Heart right ventricle (tissue), 16 donors: ENCODE data around the gene TGFB1I1. TPM values are rescaled to one million over a fixed set of nuclear protein-coding genes. Genes with fewer than 3 reads are reported as not detected.

Source experiments
- ATAC-seq, 8 donors: fragments of 200-7000 bp; cut with Tn5 transposase; one replicate each; pipeline ENCODE4 v1.9.1; 2020; ENCODE audit warnings: mild to moderate bottlenecking in 8 of 8, moderate library complexity in 8 of 8, moderate number of reproducible peaks in 1 of 8
- DNase-seq, 2 donors: peaks; one replicate each; pipeline ENCODE4 v3.0.0-alpha.2; 2020
- H3K27ac ChIP-seq, 10 donors: fragments of 200-600 bp; sonication (generic) in 2 of 10; one replicate each; pipeline versions ENCODE4 v1.5.0 to v1.8.0; 2020 to 2022; ENCODE audit warnings: mild to moderate bottlenecking in 3 of 10
- H3K27me3 ChIP-seq, 7 donors: fragments of 200-600 bp; one replicate each; pipeline ENCODE4 v1.8.0; 2021 to 2022; ENCODE audit warnings: mild to moderate bottlenecking in 2 of 7
- H3K36me3 ChIP-seq, 9 donors: fragments of 200-600 bp; sonication (generic) in 1 of 9; one replicate each; pipeline versions ENCODE4 v1.5.0 to v1.8.0; 2020 to 2022; ENCODE audit warnings: mild to moderate bottlenecking in 2 of 9
- H3K4me1 ChIP-seq, 9 donors: fragments of 200-600 bp; sonication (generic) in 1 of 9; one replicate each; pipeline versions ENCODE4 v1.5.0 to v1.8.0; 2020 to 2022; ENCODE audit warnings: mild to moderate bottlenecking in 4 of 9
- H3K4me3 ChIP-seq, 10 donors: fragments of 200-600 bp; sonication (generic) in 2 of 10; one replicate each; pipeline versions ENCODE4 v1.5.0 to v1.8.0; 2020 to 2022; ENCODE audit warnings: mild to moderate bottlenecking in 7 of 10, moderate library complexity in 2 of 10
- H3K9me3 ChIP-seq, 11 donors: fragments of 200-600 bp in 10 of 11; sonication (generic) in 2 of 11; one replicate each; pipeline versions ENCODE4 v1.5.0 to v1.8.0; 2013 to 2022; ENCODE audit warnings: mild to moderate bottlenecking in 2 of 11, control low read depth in 1 of 11, moderate library complexity in 1 of 11
- WGBS, 2 donors: extraction: QIAGEN DNeasy Blood & Tissue Kit; methylation state at CpG; one replicate each; pipeline ENCODE4 v1.1.7; 2013; ENCODE audit warnings: inconsistent platforms in 1 of 2; 5-methylcytosine and 5-hydroxymethylcytosine counted together
- intact Hi-C, 10 donors: fragments of 100-400 bp; cut with DNase I; formaldehyde crosslinking; loops; one replicate each; pipeline versions ENCODE4 v1.11.1 to v1.14.2; 2022
- polyA plus RNA-seq, 2 donors: library from polyadenylated mRNA; stranded (reverse); fragments of 200-250 nt; gene quantifications; one replicate each; pipeline ENCODE4 v1.2.3, GENCODE V29; 2013
- total RNA-seq, 10 donors: library from RNA; stranded (reverse); fragmentation: NEBNext Ultra II Directional in 3 of 10; extraction: Animal tissue kit (Norgen Biotek cat#: 25700) in 3 of 10; gene quantifications; one replicate each; pipeline versions ENCODE4 v1.2.1 to v1.2.4, GENCODE V29; 2021 to 2023
- TF ChIP-seq, protein P1 (sequence below), 9 donors: fragments of 200-600 bp; sonication (generic) in 2 of 9; IDR thresholded peaks; one replicate each; pipeline versions ENCODE4 v1.5.0 to v1.8.0; 2021 to 2022; ENCODE audit warnings: antibody characterized with exemption in 9 of 9, mild to moderate bottlenecking in 5 of 9, moderate library complexity in 1 of 9
- donor health status: Arrhythmogenic right ventricular cardiomyopathy.
- donor health status: ischemic (EF 13 %, LVEDD 7.1; RV severe dilation, severe dysfunction).
- donor health status: healthy with polysubstance abuse.
- donor health status: DM: no; HTN: yes; CAD: no.
- donor health status: DM: no; HTN: no; CAD: no.
- donor health status: ischemic (EF 25% LVEDD 6.9; RV normal size, moderate dysfunction).
- donor health status: ischemic (EF 25% LVEDD 5.7; RV mildly dilated, moderate dysfunction).
- donor health status: healthy.
- donor health status: DM: yes; HTN: yes; CAD: no.
- donor health status: Ischemic cardiomyopathy.
- donor health status: ischemic (EF 35%, LVEDD 5.7; RV mildly dilated, moderate dysfunction).
- donor health status: nonischemic (EF 11% LVEDD 7.7; RV severe dilation, severe dysfunction).
- donor health status: DM: yes; HTN: yes; CAD: no.
- donor health status: PGD.
- donor health status: ischemic (EF 29% LVEDD 5.4; RV normal size, mild dysfunction).
- donor health status: nonischemic (EF 23%, LVEDD 6.1; RV moderate dilation, normal function).

Gene TGFB1I1
- total and polyA plus RNA-seq, 12 donors: 11.3 to 43.0 (median 18.1) TPM

DNA sequence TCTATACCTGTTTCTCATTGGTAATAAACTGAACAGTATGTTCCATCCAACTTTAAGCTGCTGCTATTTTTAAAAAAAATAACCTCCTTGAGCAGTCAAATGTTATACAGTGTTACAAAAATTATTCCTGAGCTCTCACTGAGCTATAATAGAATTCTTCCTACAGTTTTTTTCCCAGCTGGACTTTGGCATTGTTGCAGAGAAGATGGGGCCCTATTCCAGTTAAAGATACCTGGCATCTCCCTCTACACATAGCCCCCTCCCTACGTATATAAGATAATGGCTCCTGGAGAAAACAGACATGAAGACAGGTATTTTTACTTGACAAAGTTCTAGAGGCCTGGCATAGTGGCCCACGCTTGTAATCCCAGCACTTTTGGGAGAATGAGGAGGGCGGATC, 42.2 kb upstream of the TGFB1I1 start:
- H3K27me3 ChIP-seq: peaks cover 0 to 3% (median 0%) of the 10 kb centered on the region in 7 donors
- H3K4me1 ChIP-seq: peaks cover 0 to 67% (median 16%) of the 10 kb centered on the region in 9 donors
- no peak for DNase-seq
- 56 to 70% methylated on average over 3 of the region's 3 CpGs for WGBS, 2 donors
- H3K9me3 ChIP-seq: no peaks in the 10 kb centered on the region
- no peak overlapping the region for H3K4me3 ChIP-seq
- H3K36me3 ChIP-seq: peaks cover 0 to 10% (median 0%) of the 10 kb centered on the region in 9 donors
- H3K27ac ChIP-seq: peak overlapping the region; percentile 86 to 99 (median 95)
- intact Hi-C loops: no loop called here
- no peak for ATAC-seq
- TF ChIP-seq, protein P1, sequence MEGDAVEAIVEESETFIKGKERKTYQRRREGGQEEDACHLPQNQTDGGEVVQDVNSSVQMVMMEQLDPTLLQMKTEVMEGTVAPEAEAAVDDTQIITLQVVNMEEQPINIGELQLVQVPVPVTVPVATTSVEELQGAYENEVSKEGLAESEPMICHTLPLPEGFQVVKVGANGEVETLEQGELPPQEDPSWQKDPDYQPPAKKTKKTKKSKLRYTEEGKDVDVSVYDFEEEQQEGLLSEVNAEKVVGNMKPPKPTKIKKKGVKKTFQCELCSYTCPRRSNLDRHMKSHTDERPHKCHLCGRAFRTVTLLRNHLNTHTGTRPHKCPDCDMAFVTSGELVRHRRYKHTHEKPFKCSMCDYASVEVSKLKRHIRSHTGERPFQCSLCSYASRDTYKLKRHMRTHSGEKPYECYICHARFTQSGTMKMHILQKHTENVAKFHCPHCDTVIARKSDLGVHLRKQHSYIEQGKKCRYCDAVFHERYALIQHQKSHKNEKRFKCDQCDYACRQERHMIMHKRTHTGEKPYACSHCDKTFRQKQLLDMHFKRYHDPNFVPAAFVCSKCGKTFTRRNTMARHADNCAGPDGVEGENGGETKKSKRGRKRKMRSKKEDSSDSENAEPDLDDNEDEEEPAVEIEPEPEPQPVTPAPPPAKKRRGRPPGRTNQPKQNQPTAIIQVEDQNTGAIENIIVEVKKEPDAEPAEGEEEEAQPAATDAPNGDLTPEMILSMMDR (IDR thresholded peaks at IDR 0.05): no peak

DNA sequence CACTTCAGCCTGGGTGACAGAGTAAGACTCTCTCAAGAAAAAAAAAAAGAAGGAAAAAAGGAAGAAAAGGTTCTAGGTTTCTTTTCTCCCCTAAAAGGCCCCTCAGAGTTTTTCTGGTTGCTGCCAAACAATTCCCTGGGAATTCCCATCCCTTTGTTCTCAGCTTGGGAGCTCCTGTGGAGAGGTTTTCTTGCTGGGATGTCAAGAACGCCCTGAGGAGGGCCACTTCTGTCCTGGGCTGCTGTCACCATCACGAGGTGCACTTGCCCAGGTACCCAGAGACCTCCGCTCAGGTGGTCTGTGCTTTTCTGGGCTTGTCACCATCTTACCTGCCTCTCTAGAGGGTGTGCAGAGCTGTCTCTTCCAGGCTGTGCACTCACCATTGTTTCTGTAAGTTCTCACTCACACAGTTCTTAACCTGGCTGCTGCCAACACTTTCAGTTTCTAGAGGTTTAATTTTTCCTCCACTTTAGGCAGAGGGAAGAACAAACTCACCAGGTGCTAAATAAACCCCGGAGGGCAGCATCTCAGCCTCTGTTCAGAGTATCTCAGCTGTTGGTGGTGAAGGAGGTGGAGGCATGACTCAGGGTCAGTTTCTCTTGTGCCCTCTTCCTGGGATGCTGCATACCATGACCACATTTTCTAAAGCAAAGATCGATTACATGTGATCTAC, 41.4 kb upstream of the TGFB1I1 start:
- Histone ChIP-seq H3K36me3 (peaks cover 0 to 10% (median 0%) of the 10 kb centered on the region in 9 donors), H3K4me3 (no peak overlapping the region), H3K4me1 (peaks cover 0 to 66% (median 16%) of the 10 kb centered on the region in 9 donors), H3K27ac (peak overlapping the region; percentile 86 to 99 (median 95)), H3K27me3 (no peaks in the 10 kb centered on the region), H3K9me3 (no peaks in the 10 kb centered on the region)
- ATAC-seq (no peak), DNase-seq (no peak)
- TF ChIP-seq, protein P1 (IDR thresholded peaks at IDR 0.05): no peak
- WGBS, 2 donors: 46 to 56% methylated on average over 5 of the region's 5 CpGs
- intact Hi-C loops: no loop called here

DNA sequence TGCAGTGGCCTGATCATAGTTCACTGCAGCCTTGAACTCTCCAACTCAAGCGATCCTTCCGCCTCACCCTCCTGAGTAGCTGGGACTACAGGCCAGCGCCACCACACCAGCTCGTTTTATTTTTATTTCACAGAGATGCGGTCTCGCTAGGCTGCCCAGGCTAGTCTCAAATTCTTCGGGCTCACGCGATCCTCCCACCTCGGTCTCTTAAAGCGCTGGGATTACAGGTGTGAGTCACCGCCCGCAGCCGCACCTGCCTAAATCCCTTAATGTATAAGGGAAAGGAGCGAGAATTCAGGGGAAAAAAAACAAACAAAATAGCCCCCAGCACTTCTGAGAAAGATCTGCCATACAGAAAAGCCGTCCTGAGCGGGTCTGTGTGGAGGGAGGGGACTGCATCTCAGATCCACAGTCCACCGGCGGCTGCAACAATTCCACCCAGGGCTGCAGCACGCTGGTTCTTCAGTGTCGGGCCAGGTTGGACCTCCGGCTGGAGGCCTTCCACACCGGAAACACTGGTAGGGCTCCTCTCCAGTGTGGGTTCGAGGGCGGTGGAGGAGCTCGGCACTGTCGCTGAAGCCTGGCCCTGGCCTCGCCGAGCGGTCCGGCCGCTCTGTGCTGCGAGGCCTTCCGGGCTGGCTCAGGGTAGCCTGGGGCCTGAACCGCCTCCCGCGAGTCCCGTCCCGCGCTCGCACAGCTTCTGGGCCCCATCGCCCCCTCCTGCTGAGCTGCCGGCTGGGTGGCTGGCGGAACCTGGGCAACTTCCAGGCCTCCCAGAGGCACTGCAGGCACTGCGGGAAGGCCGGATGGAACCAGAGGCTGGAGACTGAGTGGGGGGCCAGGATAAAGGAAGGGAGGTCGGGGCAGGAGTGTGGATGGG, 36.4 kb upstream of the TGFB1I1 start:
- H3K27ac ChIP-seq: no peak overlapping the region
- DNase-seq (no peak), ATAC-seq (peak in 1 of 8 donors; percentile 36)
- H3K27me3 ChIP-seq: no peaks in the 10 kb centered on the region
- H3K4me1 ChIP-seq: peaks cover 0 to 38% (median 4%) of the 10 kb centered on the region in 9 donors
- intact Hi-C loops: no loop called here
- H3K9me3 ChIP-seq: no peaks in the 10 kb centered on the region
- peaks cover 0 to 4% (median 0%) of the 10 kb centered on the region in 9 donors for H3K36me3 ChIP-seq
- TF ChIP-seq, protein P1 (IDR thresholded peaks at IDR 0.05): no peak
- H3K4me3 ChIP-seq: no peak overlapping the region
- 92 to 94% methylated on average over 47 of the region's 47 CpGs for WGBS, 2 donors

DNA sequence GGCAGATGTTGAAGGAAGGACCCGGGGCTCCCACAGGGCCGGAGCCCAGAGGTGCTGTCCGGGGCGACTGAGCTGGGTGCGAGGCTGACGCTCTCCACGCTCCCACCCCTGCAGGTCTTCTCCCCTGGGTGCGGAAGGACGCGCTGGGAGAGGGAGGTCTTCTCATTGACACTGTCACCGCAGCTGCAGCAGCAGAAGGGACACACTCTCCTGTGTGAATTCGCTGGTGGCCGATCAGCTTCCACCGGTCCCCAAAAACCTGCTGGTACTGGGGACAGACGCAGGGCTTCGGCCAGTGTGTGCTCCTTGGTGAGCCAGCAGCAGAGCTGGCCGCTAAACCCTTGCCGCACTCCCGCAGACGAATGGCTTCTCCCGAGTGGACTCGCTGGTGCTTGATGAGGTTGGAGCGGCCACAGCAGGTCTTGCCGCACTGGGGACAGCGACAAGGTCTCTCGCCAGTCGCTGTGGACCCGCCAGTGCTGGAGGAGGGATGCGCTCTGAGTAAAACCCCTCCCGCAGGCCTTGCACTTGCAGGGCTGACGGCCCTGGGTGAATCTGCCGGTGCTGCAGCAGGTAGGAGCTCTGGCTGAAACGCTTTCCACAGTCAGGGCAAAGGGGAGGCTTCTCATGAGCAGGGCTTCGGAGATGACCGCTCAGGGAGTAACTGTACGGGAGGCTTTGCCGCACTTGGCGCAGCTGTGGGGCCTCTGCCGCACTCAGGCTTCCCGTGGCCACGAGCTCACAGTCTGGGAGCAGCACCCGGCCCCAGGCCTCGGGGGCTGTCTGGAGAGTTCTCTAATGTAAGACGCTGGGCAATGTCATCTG, 35.5 kb upstream of the TGFB1I1 start:
- intact Hi-C loops: no loop called here
- Histone ChIP-seq H3K27me3 (no peaks in the 10 kb centered on the region), H3K4me1 (peaks cover 0 to 39% (median 4%) of the 10 kb centered on the region in 9 donors), H3K4me3 (no peak overlapping the region), H3K36me3 (peaks cover 0 to 4% (median 0%) of the 10 kb centered on the region in 9 donors), H3K9me3 (no peaks in the 10 kb centered on the region), H3K27ac (no peak overlapping the region)
- WGBS, 2 donors: 92% methylated on average over 44 of the region's 44 CpGs
- no peak for ATAC-seq
- TF ChIP-seq, protein P1 (IDR thresholded peaks at IDR 0.05): no peak
- no peak for DNase-seq
